ENCODE data around the gene LINGO3.

LINGO3 gene

DNA sequence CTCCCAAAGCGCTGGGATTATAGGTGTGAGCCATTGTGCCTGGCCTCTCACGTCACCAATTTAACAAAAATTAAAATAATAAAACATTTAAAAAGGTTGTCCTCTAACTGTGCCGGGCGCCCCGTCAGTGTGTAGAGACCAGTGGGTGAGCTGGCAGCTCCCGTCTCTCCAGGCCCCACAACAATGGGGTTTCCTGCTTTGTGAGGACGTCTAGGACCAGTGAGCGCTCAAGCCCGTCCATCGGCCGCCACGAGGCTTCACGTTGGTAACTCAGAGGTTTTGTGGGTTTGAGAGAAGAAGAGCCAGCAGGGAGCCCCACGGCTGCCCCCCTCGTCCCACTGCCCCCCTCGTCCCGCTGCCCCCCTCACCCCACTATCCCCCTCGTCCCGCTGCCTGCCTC, 15.8 kb upstream of the LINGO3 start:
- Histone ChIP-seq H3K36me3 (ENCODE audit: low read depth) (peaks cover 18% of the 10 kb centered on the region), H3K27me3 (ENCODE audit: insufficient read depth, poor library complexity, severe bottlenecking) (no peaks in the 10 kb centered on the region), H3K4me1 (ENCODE audit: insufficient read depth, poor library complexity, severe bottlenecking) (no peaks in the 10 kb centered on the region), H3K4me3 (ENCODE audit: severe bottlenecking) (no peak overlapping the region), H3K9me3 (ENCODE audit: severe bottlenecking) (no peaks in the 10 kb centered on the region), H3K27ac (ENCODE audit: poor library complexity, severe bottlenecking) (no peak overlapping the region)
- no peak for DNase-seq (ENCODE audit: low spot score)
- ATAC-seq (ENCODE audit: low read depth), result no peak
- TF ChIP-seq, protein P1, sequence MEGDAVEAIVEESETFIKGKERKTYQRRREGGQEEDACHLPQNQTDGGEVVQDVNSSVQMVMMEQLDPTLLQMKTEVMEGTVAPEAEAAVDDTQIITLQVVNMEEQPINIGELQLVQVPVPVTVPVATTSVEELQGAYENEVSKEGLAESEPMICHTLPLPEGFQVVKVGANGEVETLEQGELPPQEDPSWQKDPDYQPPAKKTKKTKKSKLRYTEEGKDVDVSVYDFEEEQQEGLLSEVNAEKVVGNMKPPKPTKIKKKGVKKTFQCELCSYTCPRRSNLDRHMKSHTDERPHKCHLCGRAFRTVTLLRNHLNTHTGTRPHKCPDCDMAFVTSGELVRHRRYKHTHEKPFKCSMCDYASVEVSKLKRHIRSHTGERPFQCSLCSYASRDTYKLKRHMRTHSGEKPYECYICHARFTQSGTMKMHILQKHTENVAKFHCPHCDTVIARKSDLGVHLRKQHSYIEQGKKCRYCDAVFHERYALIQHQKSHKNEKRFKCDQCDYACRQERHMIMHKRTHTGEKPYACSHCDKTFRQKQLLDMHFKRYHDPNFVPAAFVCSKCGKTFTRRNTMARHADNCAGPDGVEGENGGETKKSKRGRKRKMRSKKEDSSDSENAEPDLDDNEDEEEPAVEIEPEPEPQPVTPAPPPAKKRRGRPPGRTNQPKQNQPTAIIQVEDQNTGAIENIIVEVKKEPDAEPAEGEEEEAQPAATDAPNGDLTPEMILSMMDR (IDR thresholded peaks at IDR 0.05; ENCODE audit: poor library complexity, severe bottlenecking), result no peak

DNA sequence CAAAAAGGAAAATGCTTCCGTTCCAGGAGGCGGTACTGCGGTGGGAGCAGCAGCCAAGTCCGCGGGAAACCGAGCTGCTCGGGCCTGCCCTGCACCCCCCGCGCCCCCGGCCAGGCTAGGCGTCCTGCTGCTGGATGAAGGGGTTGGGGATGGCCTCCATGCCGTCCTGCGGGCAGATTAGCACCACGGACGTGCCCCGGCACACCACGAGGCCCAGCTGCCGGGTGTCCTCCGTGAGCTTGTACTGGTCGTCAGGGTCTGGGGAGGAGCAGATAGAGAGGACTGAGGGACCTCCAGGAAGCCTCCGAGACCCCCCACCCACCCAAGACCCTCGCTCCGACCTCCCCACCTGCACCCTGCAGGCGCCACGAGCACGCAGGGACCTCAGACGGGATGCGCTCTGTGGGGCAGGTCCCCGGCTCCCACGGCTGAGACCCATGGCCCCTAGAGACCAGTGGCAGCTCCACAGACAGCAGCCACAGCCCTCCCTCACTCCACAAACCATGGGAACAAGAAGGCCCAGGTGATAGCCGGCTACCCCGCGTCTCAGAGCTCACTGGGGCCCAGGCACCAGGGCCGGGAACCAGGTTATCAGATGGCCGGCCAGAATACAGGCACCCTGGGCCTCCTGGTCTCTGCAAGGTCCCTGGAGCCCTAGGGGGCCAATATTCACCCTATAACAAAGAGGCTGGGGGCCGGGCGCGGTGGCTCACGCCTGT, 13.8 kb upstream of the LINGO3 start:
- no peaks in the 10 kb centered on the region for H3K4me1 ChIP-seq (ENCODE audit: insufficient read depth, poor library complexity, severe bottlenecking)
- TF ChIP-seq, protein P1 (IDR thresholded peaks at IDR 0.05; ENCODE audit: poor library complexity, severe bottlenecking), result no peak
- no peaks in the 10 kb centered on the region for H3K27me3 ChIP-seq (ENCODE audit: insufficient read depth, poor library complexity, severe bottlenecking)
- DNase-seq (ENCODE audit: low spot score) (no peak), ATAC-seq (ENCODE audit: low read depth) (no peak)
- no peak overlapping the region for H3K27ac ChIP-seq (ENCODE audit: poor library complexity, severe bottlenecking)
- H3K4me3 ChIP-seq (ENCODE audit: severe bottlenecking), result no peak overlapping the region
- H3K36me3 ChIP-seq (ENCODE audit: low read depth), result peaks cover 13% of the 10 kb centered on the region
- H3K9me3 ChIP-seq (ENCODE audit: severe bottlenecking), result no peaks in the 10 kb centered on the region

DNA sequence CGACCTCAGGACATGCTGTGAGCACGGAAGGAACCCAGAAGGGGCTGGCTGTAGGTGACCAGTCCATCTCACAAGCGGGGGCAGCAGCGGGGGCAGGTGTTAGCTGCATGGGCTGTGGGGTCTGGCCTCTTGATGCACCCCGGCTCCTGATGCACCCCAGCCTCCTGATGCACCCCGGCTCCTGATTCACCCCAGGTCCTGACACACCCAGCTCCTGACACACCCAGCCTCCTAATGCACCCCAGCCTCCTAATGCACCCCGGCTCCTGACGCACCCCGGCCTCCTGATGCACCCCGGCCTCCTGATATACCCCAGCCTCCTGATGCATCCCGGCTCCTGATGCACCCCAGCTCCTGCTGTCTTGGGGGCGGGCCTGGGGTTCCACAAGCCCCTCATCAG, 13.0 kb upstream of the LINGO3 start:
- ATAC-seq (ENCODE audit: low read depth), result no peak
- Histone ChIP-seq H3K27me3 (ENCODE audit: insufficient read depth, poor library complexity, severe bottlenecking) (no peaks in the 10 kb centered on the region), H3K36me3 (ENCODE audit: low read depth) (peaks cover 9% of the 10 kb centered on the region), H3K9me3 (ENCODE audit: severe bottlenecking) (no peaks in the 10 kb centered on the region), H3K4me3 (ENCODE audit: severe bottlenecking) (no peak overlapping the region), H3K4me1 (ENCODE audit: insufficient read depth, poor library complexity, severe bottlenecking) (no peaks in the 10 kb centered on the region), H3K27ac (ENCODE audit: poor library complexity, severe bottlenecking) (no peak overlapping the region)
- TF ChIP-seq, protein P1 (IDR thresholded peaks at IDR 0.05; ENCODE audit: poor library complexity, severe bottlenecking), result no peak
- no peak for DNase-seq (ENCODE audit: low spot score)

DNA sequence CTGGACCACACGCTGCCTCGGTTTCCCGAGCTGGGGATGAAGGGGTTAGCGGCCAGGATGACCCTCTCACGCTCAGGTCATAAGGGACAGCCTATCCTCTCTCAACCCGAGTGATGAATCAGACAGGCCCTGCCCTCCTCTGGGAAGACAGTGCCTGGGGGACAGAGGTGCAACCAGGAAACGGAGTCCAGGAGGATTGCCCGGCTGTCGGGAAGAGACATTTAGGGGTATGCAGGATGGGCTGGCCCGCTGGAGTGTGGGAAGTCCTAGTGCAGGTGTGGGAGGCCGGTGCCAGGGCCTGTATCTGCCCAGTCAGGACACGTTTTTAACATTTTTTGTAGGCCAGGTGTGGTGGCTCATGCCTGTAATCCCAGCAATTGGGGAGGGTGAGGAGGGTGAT, 12.1 kb upstream of the LINGO3 start:
- H3K9me3 ChIP-seq (ENCODE audit: severe bottlenecking), result no peaks in the 10 kb centered on the region
- no peaks in the 10 kb centered on the region for H3K27me3 ChIP-seq (ENCODE audit: insufficient read depth, poor library complexity, severe bottlenecking)
- H3K4me1 ChIP-seq (ENCODE audit: insufficient read depth, poor library complexity, severe bottlenecking), result no peaks in the 10 kb centered on the region
- peaks cover 6% of the 10 kb centered on the region for H3K36me3 ChIP-seq (ENCODE audit: low read depth)
- ATAC-seq (ENCODE audit: low read depth), result peak; percentile 65
- H3K27ac ChIP-seq (ENCODE audit: poor library complexity, severe bottlenecking), result no peak overlapping the region
- no peak for DNase-seq (ENCODE audit: low spot score)
- H3K4me3 ChIP-seq (ENCODE audit: severe bottlenecking), result no peak overlapping the region
- TF ChIP-seq, protein P1 (IDR thresholded peaks at IDR 0.05; ENCODE audit: poor library complexity, severe bottlenecking), result no peak

DNA sequence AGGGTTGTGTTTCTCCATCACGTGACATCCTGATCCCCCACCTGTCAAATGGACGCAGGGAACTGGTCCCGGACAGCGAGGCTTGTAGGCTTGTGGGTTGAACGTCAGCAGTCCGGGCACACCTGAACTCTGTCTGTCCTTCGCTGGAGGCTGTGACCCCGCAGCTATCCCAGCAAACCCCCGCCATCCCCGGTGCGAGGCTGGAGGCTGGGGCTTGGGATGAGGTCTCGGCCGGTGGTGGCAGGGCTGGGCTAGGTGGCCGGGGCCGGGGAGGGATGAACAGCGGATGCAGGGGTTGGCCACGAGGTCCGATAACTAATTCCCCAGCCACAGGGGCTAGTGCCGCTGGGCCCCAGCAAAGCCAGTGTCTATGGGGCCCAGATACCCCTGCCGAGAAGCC, 11.6 kb upstream of the LINGO3 start:
- Histone ChIP-seq H3K27ac (ENCODE audit: poor library complexity, severe bottlenecking) (no peak overlapping the region), H3K9me3 (ENCODE audit: severe bottlenecking) (no peaks in the 10 kb centered on the region), H3K4me1 (ENCODE audit: insufficient read depth, poor library complexity, severe bottlenecking) (no peaks in the 10 kb centered on the region), H3K27me3 (ENCODE audit: insufficient read depth, poor library complexity, severe bottlenecking) (no peaks in the 10 kb centered on the region), H3K4me3 (ENCODE audit: severe bottlenecking) (no peak overlapping the region), H3K36me3 (ENCODE audit: low read depth) (peaks cover 6% of the 10 kb centered on the region)
- no peak for ATAC-seq (ENCODE audit: low read depth)
- TF ChIP-seq, protein P1 (IDR thresholded peaks at IDR 0.05; ENCODE audit: poor library complexity, severe bottlenecking), result no peak
- no peak for DNase-seq (ENCODE audit: low spot score)
